ENCODE results near the gene MLST8. TPM values are rescaled to one million over a fixed set of nuclear protein-coding genes. Genes with fewer than 3 reads are reported as not detected.

The MLST8 gene
- total and polyA plus RNA-seq, 7 donors: 18.8 to 60.5 (median 35.0) TPM

DNA sequence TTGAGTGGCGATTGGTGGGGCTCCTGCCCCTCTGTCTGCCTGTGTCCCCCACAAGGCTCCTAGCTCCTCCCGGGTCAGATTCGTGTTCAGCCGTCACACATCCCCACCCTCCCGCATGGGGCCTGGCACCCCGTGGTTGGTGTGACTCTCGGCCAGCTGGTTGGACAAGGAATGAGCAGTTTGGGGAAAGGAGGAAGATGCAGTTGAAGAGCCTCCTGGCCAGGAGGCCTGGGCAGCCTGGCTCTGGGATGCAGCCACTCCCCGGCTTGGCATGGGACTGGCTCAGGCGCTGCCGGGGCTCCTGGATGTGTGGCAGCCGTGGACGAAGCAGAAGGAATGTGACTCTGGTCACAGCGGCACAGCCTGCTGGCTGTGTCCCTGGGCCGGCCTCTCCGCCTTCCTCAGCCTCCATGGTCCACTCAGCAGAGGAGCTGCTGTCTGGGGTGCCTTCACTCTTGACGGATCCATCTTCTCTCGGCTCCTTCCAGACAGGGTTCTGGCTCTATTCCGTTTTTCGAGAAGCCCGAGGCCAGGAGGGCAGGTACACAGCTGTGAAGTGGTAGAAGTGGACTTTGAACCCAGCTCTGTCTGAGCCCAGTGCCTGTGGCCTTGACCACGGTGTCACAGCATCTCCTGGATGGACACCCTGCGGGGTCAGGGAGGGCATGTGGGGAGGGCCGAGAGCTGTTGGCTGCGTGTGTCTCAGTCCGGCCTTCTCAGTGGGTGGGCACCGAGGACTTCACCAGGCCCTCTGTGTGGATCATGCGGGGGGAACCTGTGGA is 47.6 kb upstream of the MLST8 start:
- intact Hi-C loops (cut with DNase I): loop anchor here in 1 of 2 donors (5.0 kb wide), 3 partner anchors 50 to 330 kb away; partner anchors contain the start of genes ECI1 and MLST8
- Histone ChIP-seq H3K36me3 (ENCODE audit: insufficient read depth in 1 of 2, low read depth in 1 of 2) (peaks cover 0 to 16% of the 10 kb centered on the region in 2 donors), H3K4me1 (peaks cover 51% of the 10 kb centered on the region), H3K27me3 (ENCODE audit: insufficient read depth in 3 of 3, low read length in 2 of 3) (no peaks in the 10 kb centered on the region), H3K9me3 (no peaks in the 10 kb centered on the region), H3K27ac (peak overlapping the region; percentile 16), H3K4me3 (peak overlapping the region; percentile 80)
- DNase-seq (no peak), ATAC-seq (no peak)
- WGBS, 3 donors: 50 to 64% (median 53%) methylated on average over 26 to 27 of the region's 27 CpGs
- TF ChIP-seq, protein P1, sequence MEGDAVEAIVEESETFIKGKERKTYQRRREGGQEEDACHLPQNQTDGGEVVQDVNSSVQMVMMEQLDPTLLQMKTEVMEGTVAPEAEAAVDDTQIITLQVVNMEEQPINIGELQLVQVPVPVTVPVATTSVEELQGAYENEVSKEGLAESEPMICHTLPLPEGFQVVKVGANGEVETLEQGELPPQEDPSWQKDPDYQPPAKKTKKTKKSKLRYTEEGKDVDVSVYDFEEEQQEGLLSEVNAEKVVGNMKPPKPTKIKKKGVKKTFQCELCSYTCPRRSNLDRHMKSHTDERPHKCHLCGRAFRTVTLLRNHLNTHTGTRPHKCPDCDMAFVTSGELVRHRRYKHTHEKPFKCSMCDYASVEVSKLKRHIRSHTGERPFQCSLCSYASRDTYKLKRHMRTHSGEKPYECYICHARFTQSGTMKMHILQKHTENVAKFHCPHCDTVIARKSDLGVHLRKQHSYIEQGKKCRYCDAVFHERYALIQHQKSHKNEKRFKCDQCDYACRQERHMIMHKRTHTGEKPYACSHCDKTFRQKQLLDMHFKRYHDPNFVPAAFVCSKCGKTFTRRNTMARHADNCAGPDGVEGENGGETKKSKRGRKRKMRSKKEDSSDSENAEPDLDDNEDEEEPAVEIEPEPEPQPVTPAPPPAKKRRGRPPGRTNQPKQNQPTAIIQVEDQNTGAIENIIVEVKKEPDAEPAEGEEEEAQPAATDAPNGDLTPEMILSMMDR (IDR thresholded peaks at IDR 0.05): no peak

DNA sequence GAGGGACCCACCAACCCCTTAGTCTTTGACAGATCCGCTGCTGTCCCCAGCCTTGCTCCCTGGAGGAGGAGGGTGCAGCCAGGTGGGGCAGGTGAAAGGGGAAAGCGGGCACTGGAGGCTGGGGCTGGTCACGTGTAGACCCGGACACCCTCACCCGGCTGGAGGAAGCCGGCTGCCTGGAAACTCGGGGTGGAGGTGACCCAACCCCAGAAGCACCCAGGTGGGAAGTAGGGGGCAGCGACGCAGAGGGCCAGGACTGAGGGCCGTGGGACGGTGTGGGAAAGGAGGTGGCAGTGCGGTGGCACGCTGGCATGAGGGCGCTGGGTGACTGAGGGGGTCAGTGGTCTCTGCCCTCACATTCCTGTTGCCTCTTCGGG is 47.0 kb upstream of the MLST8 start:
- no peak for ATAC-seq
- no peak for DNase-seq
- Histone ChIP-seq H3K27ac (no peak overlapping the region), H3K4me1 (peaks cover 46% of the 10 kb centered on the region), H3K9me3 (no peaks in the 10 kb centered on the region), H3K36me3 (ENCODE audit: insufficient read depth in 1 of 2, low read depth in 1 of 2) (peaks cover 0 to 11% of the 10 kb centered on the region in 2 donors), H3K27me3 (ENCODE audit: insufficient read depth in 3 of 3, low read length in 2 of 3) (no peaks in the 10 kb centered on the region), H3K4me3 (peak overlapping the region; percentile 80)
- intact Hi-C loops (cut with DNase I): loop anchor here in 1 of 2 donors (5.0 kb wide), 3 partner anchors 49 to 329 kb away; partner anchors contain the start of genes ECI1 and MLST8
- 85 to 88% (median 87%) methylated on average over 14 to 15 of the region's 15 CpGs for WGBS, 3 donors
- TF ChIP-seq, protein P1 (IDR thresholded peaks at IDR 0.05): no peak

DNA sequence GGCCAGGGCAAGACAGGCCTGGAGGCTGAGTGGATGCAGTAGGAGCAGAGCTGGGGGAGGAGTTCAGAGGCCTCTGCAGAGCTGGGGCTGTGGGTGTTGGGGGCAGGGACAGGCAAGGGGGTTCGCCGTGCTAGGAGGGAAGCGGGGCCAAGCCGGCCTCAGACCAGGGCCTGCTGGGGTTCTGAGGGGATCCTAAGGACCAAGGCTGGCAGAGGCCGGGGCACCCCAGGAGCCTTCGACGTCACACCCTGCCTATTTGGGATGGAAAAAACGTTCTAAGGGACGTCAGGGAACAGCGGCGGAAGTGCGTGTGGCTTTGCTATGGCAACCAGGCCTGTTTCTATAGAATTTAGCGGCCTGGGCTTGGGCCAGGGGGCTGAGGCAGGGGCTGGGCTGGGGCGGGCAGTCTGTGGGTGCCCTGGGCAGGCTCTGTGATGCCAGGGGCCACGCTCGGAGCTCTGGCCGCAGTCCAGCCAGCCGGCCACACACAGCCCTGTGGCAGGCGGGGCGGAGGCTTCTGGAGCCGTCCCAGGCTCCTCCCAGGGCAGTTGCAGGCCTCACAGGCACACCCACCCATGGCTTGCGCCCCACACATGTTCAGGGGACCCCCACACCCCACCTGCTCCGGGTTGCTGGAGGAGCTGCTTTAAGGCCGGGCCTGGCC is 45.9 kb upstream of the MLST8 start:
- peak overlapping the region; percentile 23 for H3K27ac ChIP-seq
- H3K27me3 ChIP-seq (ENCODE audit: insufficient read depth in 3 of 3, low read length in 2 of 3): no peaks in the 10 kb centered on the region
- H3K4me1 ChIP-seq: peaks cover 39% of the 10 kb centered on the region
- peaks cover 0 to 2% of the 10 kb centered on the region in 2 donors for H3K36me3 ChIP-seq (ENCODE audit: insufficient read depth in 1 of 2, low read depth in 1 of 2)
- TF ChIP-seq, protein P1 (IDR thresholded peaks at IDR 0.05): no peak
- DNase-seq (peak; percentile 50 to 75), ATAC-seq (no peak)
- intact Hi-C loops (cut with DNase I): loop anchor here in 1 of 2 donors (5.0 kb wide), 3 partner anchors 48 to 328 kb away; partner anchors contain the start of genes ECI1 and MLST8
- no peak overlapping the region for H3K4me3 ChIP-seq
- H3K9me3 ChIP-seq: no peaks in the 10 kb centered on the region
- 49 to 62% (median 57%) methylated on average over 21 to 24 of the region's 24 CpGs for WGBS, 3 donors

- Histone ChIP-seq H3K36me3 (ENCODE audit: insufficient read depth in 1 of 2, low read depth in 1 of 2) (peaks cover 0 to 3% of the 10 kb centered on the region in 2 donors), H3K4me1 (peaks cover 37% of the 10 kb centered on the region), H3K9me3 (no peaks in the 10 kb centered on the region), H3K4me3 (no peak overlapping the region), H3K27ac (no peak overlapping the region), H3K27me3 (ENCODE audit: insufficient read depth in 3 of 3, low read length in 2 of 3) (no peaks in the 10 kb centered on the region)
- peak; percentile 80 to 89 for DNase-seq
- WGBS, 3 donors: 54 to 56% (median 56%) methylated on average over 14 to 20 of the region's 20 CpGs
- TF ChIP-seq, protein P1 (IDR thresholded peaks at IDR 0.05): no peak
- ATAC-seq: peak; percentile 7 to 58 (median 38)
- intact Hi-C loops (cut with DNase I): no loop called here
These were observed 44.2 kb upstream of the MLST8 start for GRCh38 chr16:2160915-2161551.
